ENCODE results near the gene ROCK2. TPM values are rescaled to one million over a fixed set of nuclear protein-coding genes. Genes with fewer than 3 reads are reported as not detected.

Gene ROCK2
- polyA plus RNA-seq, 1 of the 3 experiments (the other 2 are of a cell fraction), result 4.2 TPM

GRCh38 chr2:11257078-11257477 is 87.4 kb downstream of the ROCK2 start:
- Histone ChIP-seq H3K36me3 (replicated peaks in 1 of 2; ENCODE audit: control insufficient read depth in 1 of 2, insufficient read depth in 2 of 2, low read length in 1 of 2) (peaks cover 0 to 14% of the 10 kb centered on the region in 2 experiments), H3K4me3 (ENCODE audit: low read depth in 2 of 2, low read length in 1 of 2) (no peak overlapping the region), H3K9me2 (no peaks in the 10 kb centered on the region), H3K9ac (no peak overlapping the region), H4K20me1 (ENCODE audit: insufficient read depth) (peaks cover 9% of the 10 kb centered on the region; the same call in 1 of the 2 replicates), H3K79me2 (ENCODE audit: insufficient read depth) (peaks cover 52% of the 10 kb centered on the region), H3K9me3 (no peaks in the 10 kb centered on the region), H2AFZ (ENCODE audit: low read depth) (no peak overlapping the region), H3F3A (replicated peaks; ENCODE audit: insufficient read depth) (peaks cover 5% of the 10 kb centered on the region), H3K27ac (ENCODE audit: low read depth in 2 of 2, low read length in 1 of 2) (no peak overlapping the region), H3K27me3 (ENCODE audit: insufficient read depth) (no peaks in the 10 kb centered on the region), H3K4me1 (ENCODE audit: control insufficient read depth in 1 of 2, insufficient read depth in 2 of 2, low read depth in 1 of 2, low read length in 1 of 2) (peaks cover 0 to 3% of the 10 kb centered on the region in 2 experiments; a peak in 1 of 4 replicates), H3K4me2 (no peak overlapping the region)
- ChIA-PET CTCF (no interaction called here), POLR2A (no interaction called here)
- WGBS (ENCODE audit: low lambda C conversion rate), result 95% methylated on average over 16 of the region's 16 CpGs
- no peak for DNase-seq
- no peak for TF ChIP-seq CHD2 (IDR thresholded peaks at IDR 0.05; ENCODE audit: low read length, partially characterized antibody)
- TF ChIP-seq USF1 (IDR thresholded peaks at IDR 0.05; ENCODE audit: borderline replicate concordance, low read depth), result no peak
- TF ChIP-seq POLR2AphosphoS5 (IDR thresholded peaks at IDR 0.05; ENCODE audit: low read depth, low read length), result no peak
- no peak for TF ChIP-seq EZH2phosphoT487 (IDR thresholded peaks at IDR 0.05; ENCODE audit: borderline replicate concordance, low read depth)
- no peak for TF ChIP-seq CTCF (IDR thresholded peaks at IDR 0.05)
- TF ChIP-seq PBX3 (IDR thresholded peaks at IDR 0.05), result no peak
- TF ChIP-seq RFX5 (IDR thresholded peaks at IDR 0.05; ENCODE audit: low read length), result no peak
- TF ChIP-seq USF2 (IDR thresholded peaks at IDR 0.05; ENCODE audit: borderline replicate concordance, low read depth, low read length), result no peak
- no peak for TF ChIP-seq ELF1 (IDR thresholded peaks at IDR 0.05)
- no peak for TF ChIP-seq FOXJ3 (CRISPR knock-in tag; IDR thresholded peaks at IDR 0.05)
- no peak for TF ChIP-seq EP300 (IDR thresholded peaks at IDR 0.05; ENCODE audit: borderline replicate concordance in 1 of 2, low read depth in 1 of 2, low read length in 1 of 2)
- no peak for TF ChIP-seq JUND (IDR thresholded peaks at IDR 0.05)
- no peak for TF ChIP-seq RCOR1 (IDR thresholded peaks at IDR 0.05; ENCODE audit: low read length)

GRCh38 chr2:11256166-11256565 is 88.3 kb downstream of the ROCK2 start:
- Histone ChIP-seq H3K79me2 (ENCODE audit: insufficient read depth) (peaks cover 52% of the 10 kb centered on the region), H3K27ac (ENCODE audit: low read depth in 2 of 2, low read length in 1 of 2) (no peak overlapping the region), H2AFZ (ENCODE audit: low read depth) (no peak overlapping the region), H3K9me3 (no peaks in the 10 kb centered on the region), H3K4me3 (ENCODE audit: low read depth in 2 of 2, low read length in 1 of 2) (no peak overlapping the region), H3F3A (replicated peaks; ENCODE audit: insufficient read depth) (peaks cover 5% of the 10 kb centered on the region), H3K4me1 (ENCODE audit: control insufficient read depth in 1 of 2, insufficient read depth in 2 of 2, low read depth in 1 of 2, low read length in 1 of 2) (peaks cover under 1 to 1% of the 10 kb centered on the region in 2 experiments; a peak in 2 of 4 replicates), H3K9me2 (no peaks in the 10 kb centered on the region), H4K20me1 (ENCODE audit: insufficient read depth) (peaks cover 13% of the 10 kb centered on the region; the same call in 1 of the 2 replicates), H3K36me3 (replicated peaks in 1 of 2; ENCODE audit: control insufficient read depth in 1 of 2, insufficient read depth in 2 of 2, low read length in 1 of 2) (peaks cover 0 to 14% of the 10 kb centered on the region in 2 experiments), H3K9ac (no peak overlapping the region), H3K4me2 (no peak overlapping the region), H3K27me3 (ENCODE audit: insufficient read depth) (no peaks in the 10 kb centered on the region)
- no peak for DNase-seq
- ChIA-PET CTCF (no interaction called here), POLR2A (no interaction called here)
- 95% methylated on average over 7 of the region's 7 CpGs for WGBS (ENCODE audit: low lambda C conversion rate)
- no peak for TF ChIP-seq CHD2 (IDR thresholded peaks at IDR 0.05; ENCODE audit: low read length, partially characterized antibody)
- no peak for TF ChIP-seq JUND (IDR thresholded peaks at IDR 0.05)
- no peak for TF ChIP-seq IRF3 (IDR thresholded peaks at IDR 0.05; ENCODE audit: low read depth, low read length)
- TF ChIP-seq ELF1 (IDR thresholded peaks at IDR 0.05), result no peak
- TF ChIP-seq RFX5 (IDR thresholded peaks at IDR 0.05; ENCODE audit: low read length), result no peak
- no peak for TF ChIP-seq FOSL2 (IDR thresholded peaks at IDR 0.05; ENCODE audit: borderline replicate concordance, low read depth)
- no peak for TF ChIP-seq TEAD4 (IDR thresholded peaks at IDR 0.05; ENCODE audit: borderline replicate concordance, insufficient read depth)
- no peak for TF ChIP-seq ZBTB33 (IDR thresholded peaks at IDR 0.05; ENCODE audit: borderline replicate concordance, low read depth)
- no peak for TF ChIP-seq GABPA (IDR thresholded peaks at IDR 0.05; ENCODE audit: low read depth)
- no peak for TF ChIP-seq NRF1 (IDR thresholded peaks at IDR 0.05; ENCODE audit: low read depth, low read length)
- TF ChIP-seq RAD21 (IDR thresholded peaks at IDR 0.05; ENCODE audit: low read length), result no peak
- TF ChIP-seq RXRA (IDR thresholded peaks at IDR 0.05; ENCODE audit: borderline replicate concordance, low read depth), result no peak
- TF ChIP-seq EZH2phosphoT487 (IDR thresholded peaks at IDR 0.05; ENCODE audit: borderline replicate concordance, low read depth), result no peak

Measured in SK-N-SH (cell line).